ENCODE measurements around the gene ZNF532. TPM values are rescaled to one million over a fixed set of nuclear protein-coding genes. Genes with fewer than 3 reads are reported as not detected.
"Not testable (repeated sequence)": the region's sequence is repeated elsewhere in the genome, so short reads cannot be mapped to it uniquely, and the experiment has no call there.

ZNF532 gene
- total and polyA plus RNA-seq, 11 donors, result 16.0 to 84.4 (median 69.9) TPM

DNA sequence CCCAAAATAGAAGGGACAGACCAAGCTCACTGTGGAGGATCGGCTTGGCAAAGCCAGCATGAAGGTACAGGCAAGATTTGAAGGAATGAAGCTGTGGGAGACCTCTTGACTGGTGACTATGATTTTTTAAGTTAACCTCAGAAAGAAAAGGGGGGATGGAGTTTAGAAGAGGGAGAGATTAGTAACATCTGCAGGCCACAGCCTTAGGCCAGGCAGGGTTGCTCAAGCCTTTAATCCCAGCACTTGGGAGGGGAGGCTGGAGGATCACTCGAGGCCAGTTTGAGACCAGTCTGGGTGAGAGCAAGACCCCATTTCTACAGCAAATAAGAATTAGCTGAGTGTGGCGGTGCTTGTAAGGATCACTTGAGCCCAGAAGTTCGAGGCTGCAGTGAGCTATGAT, 46.6 kb downstream of the ZNF532 start:
- peak overlapping the region in 3 of 12 donors; percentile 10 to 17 (median 17) for H3K4me3 ChIP-seq
- peaks cover 0 to 17% (median under 1%) of the 10 kb centered on the region in 9 donors for H3K36me3 ChIP-seq
- no peaks in the 10 kb centered on the region for H3K27me3 ChIP-seq
- peak overlapping the region; percentile 14 to 84 (median 79) for H3K27ac ChIP-seq
- 70 to 80% (median 75%) methylated on average over 4 of the region's 4 CpGs for WGBS, 4 donors
- TF ChIP-seq, protein P1, sequence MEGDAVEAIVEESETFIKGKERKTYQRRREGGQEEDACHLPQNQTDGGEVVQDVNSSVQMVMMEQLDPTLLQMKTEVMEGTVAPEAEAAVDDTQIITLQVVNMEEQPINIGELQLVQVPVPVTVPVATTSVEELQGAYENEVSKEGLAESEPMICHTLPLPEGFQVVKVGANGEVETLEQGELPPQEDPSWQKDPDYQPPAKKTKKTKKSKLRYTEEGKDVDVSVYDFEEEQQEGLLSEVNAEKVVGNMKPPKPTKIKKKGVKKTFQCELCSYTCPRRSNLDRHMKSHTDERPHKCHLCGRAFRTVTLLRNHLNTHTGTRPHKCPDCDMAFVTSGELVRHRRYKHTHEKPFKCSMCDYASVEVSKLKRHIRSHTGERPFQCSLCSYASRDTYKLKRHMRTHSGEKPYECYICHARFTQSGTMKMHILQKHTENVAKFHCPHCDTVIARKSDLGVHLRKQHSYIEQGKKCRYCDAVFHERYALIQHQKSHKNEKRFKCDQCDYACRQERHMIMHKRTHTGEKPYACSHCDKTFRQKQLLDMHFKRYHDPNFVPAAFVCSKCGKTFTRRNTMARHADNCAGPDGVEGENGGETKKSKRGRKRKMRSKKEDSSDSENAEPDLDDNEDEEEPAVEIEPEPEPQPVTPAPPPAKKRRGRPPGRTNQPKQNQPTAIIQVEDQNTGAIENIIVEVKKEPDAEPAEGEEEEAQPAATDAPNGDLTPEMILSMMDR (IDR thresholded peaks at IDR 0.05), result no peak
- no peak for TF ChIP-seq POLR2A (IDR thresholded peaks at IDR 0.05)
- peak in 3 of 4 donors; percentile 5 to 24 (median 13) for ATAC-seq
- H3K4me1 ChIP-seq, result peaks cover 5 to 72% (median 45%) of the 10 kb centered on the region in 12 donors
- H3K9me3 ChIP-seq, result no peaks in the 10 kb centered on the region
- intact Hi-C loops (cut with DNase I), result loop anchor here in 2 of 10 donors (5.0 kb wide), 2 partner anchors 81 to 146 kb away; no protein-coding TSS in a partner anchor
- DNase-seq, result no peak

DNA sequence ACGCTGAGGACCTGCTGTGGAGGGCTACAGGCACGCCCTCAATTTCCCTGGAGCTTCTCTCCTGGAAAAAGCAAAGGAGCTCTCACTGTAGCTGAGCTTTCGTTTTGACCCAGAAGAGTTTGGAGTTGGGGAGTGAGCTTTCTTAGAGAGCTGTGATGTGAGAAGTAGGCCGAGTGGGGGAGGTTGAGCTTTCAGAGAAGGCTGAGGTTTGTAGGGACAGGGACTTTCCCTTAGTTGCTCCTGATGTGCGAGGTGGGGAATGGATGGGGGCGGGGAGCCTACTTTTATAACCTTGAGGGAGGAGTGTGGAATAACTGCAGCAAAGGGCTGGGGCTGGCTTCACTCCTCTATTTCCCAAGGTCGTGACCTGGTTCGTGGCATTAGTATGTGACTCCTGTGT, 47.1 kb downstream of the ZNF532 start:
- H3K36me3 ChIP-seq, result peaks cover 0 to 19% (median 6%) of the 10 kb centered on the region in 9 donors
- H3K27ac ChIP-seq, result peak overlapping the region; percentile 14 to 84 (median 79)
- WGBS, 4 donors, result 18 to 29% (median 24%) methylated on average over 8 of the region's 8 CpGs
- intact Hi-C loops (cut with DNase I), result loop anchor here in 2 of 10 donors (5.0 kb wide), 2 partner anchors 81 to 146 kb away; no protein-coding TSS in a partner anchor
- H3K4me1 ChIP-seq, result peaks cover 5 to 72% (median 45%) of the 10 kb centered on the region in 12 donors
- H3K4me3 ChIP-seq, result peak overlapping the region in 4 of 12 donors; percentile 10 to 17 (median 17)
- H3K27me3 ChIP-seq, result no peaks in the 10 kb centered on the region
- TF ChIP-seq, protein P1 (IDR thresholded peaks at IDR 0.05), result no peak
- TF ChIP-seq POLR2A (IDR thresholded peaks at IDR 0.05), result no peak
- H3K9me3 ChIP-seq, result no peaks in the 10 kb centered on the region
- ATAC-seq (peak in 3 of 4 donors; percentile 51 to 79 (median 61)), DNase-seq (peak in 2 of 5 donors; percentile 37 to 54)

DNA sequence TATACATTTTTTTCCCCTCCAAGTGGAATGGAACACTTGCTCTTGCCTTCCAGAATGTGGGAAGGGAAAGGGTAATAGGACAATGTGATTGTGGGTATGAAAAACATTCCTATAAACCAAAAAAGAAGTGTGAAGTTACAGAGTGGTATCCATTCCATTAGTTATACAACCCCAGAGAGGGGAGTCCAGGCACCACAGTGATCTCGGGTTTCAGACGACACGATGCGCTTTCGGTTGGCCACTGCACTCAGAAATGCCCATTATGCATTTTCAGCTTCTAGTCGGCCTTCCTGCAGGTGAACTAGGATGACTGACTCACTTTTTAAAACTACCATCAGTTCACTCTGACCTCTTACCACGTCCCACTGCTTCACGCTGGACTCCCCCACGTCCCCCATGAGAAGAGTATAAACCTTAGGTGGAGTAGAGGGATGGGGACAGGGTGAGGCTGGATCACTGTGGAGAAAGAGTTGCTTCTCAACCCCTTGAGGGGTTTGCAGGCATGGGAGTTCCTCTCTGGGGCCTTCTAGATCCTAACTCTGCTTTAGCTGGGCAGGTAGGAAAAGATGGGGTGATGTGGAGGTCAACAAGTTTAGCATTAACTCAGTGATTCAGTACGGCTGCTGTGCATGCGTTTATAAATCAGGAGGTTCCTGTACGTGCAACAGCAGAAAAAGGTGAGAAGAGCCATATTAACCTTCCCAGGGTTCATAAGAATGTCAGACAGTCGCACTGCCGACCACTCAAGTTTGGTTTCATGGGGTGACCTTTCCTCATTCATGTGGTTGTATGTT, 50.5 kb downstream of the ZNF532 start:
- H3K4me3 ChIP-seq, result no peak overlapping the region
- DNase-seq, result no peak
- H3K9me3 ChIP-seq, result no peaks in the 10 kb centered on the region
- H3K36me3 ChIP-seq, result peaks cover 0 to 43% (median 29%) of the 10 kb centered on the region in 9 donors
- no peak for ATAC-seq
- peaks cover 5 to 58% (median 45%) of the 10 kb centered on the region in 12 donors for H3K4me1 ChIP-seq
- 93 to 94% (median 93%) methylated on average over 14 of the region's 14 CpGs for WGBS, 4 donors
- H3K27ac ChIP-seq, result peak overlapping the region in 10 of 12 donors; percentile 46 to 85 (median 80)
- intact Hi-C loops (cut with DNase I), result no loop called here
- H3K27me3 ChIP-seq, result no peaks in the 10 kb centered on the region
- TF ChIP-seq POLR2A (IDR thresholded peaks at IDR 0.05), result no peak
- TF ChIP-seq, protein P1 (IDR thresholded peaks at IDR 0.05), result no peak

DNA sequence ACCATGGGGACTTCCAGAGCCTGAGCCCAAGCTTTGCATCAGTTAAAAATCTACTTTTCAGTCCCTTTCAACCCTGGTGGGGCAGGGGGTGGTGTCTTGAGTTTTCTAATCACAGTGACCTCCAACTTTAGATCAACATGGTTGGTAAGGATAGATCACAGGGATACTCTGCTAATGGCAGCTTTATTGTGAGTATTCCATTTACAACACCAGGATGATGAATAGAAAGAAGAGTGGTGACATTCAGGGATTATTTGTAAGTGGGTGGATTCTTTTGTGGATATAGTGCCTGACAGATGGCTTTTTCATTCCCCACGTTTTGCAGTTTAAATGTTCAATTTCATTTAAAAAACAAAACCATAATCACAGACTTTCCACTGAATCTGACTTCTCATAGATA, 51.3 kb downstream of the ZNF532 start:
- H3K4me1 ChIP-seq, result peaks cover 5 to 52% (median 41%) of the 10 kb centered on the region in 12 donors
- no peak overlapping the region for H3K27ac ChIP-seq
- no peak for DNase-seq
- peaks cover 0 to 46% (median 29%) of the 10 kb centered on the region in 9 donors for H3K36me3 ChIP-seq
- WGBS, 4 donors, result 59 to 69% (median 68%) methylated on average over 1 of the region's 1 CpG
- TF ChIP-seq, protein P1 (IDR thresholded peaks at IDR 0.05), result no peak
- TF ChIP-seq POLR2A (IDR thresholded peaks at IDR 0.05), result no peak
- intact Hi-C loops (cut with DNase I), result no loop called here
- ATAC-seq, result no peak
- no peaks in the 10 kb centered on the region for H3K9me3 ChIP-seq
- no peak overlapping the region for H3K4me3 ChIP-seq
- H3K27me3 ChIP-seq, result no peaks in the 10 kb centered on the region

DNA sequence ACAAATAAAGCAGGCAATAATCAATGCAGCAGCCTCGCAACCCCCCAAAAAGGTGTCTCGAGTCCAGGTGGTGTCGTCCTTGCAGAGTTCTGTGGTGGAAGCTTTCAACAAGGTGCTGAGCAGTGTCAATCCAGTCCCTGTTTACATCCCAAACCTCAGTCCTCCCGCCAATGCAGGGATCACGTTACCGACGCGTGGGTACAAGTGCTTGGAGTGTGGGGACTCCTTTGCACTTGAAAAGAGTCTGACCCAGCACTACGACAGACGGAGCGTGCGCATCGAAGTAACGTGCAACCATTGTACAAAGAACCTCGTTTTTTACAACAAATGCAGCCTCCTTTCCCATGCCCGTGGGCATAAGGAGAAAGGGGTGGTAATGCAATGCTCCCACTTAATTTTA, 55.3 kb downstream of the ZNF532 start:
- intact Hi-C loops (cut with DNase I), result loop anchor here in 1 of 10 donors (10.0 kb wide), 1 partner anchor 125 kb away; no protein-coding TSS in a partner anchor
- H3K4me1 ChIP-seq, result peaks cover 0 to 18% (median 3%) of the 10 kb centered on the region in 12 donors
- not testable (repeated sequence) for H3K27me3 ChIP-seq, H3K4me3 ChIP-seq, H3K27ac ChIP-seq, ATAC-seq, DNase-seq
- H3K9me3 ChIP-seq, result peaks cover 0 to 11% (median 6%) of the 10 kb centered on the region in 12 donors
- H3K36me3 ChIP-seq, result peaks cover 0 to 72% (median 35%) of the 10 kb centered on the region in 9 donors
- WGBS, 4 donors, result 90 to 95% (median 94%) methylated on average over 16 of the region's 16 CpGs

Data from heart left ventricle (tissue), 16 donors.